GM18511 (cell line): Measurements from ENCODE around the gene ARL15.

ENCODE experiments used
- ATAC-seq: cut with Tn5 transposase; IDR thresholded peaks from one replicate; pipeline ENCODE4 v1.9.1; 2021; ENCODE audit warnings: mild to moderate bottlenecking, moderate library complexity; ENCODE audit not compliant: unreplicated experiment

Gene ARL15

GRCh38 chr5:53917826-53918225 is 392.5 kb downstream of the ARL15 start:
- no peak for ATAC-seq

- ATAC-seq: no peak
These were observed 393.3 kb downstream of the ARL15 start for GRCh38 chr5:53917095-53917494.

DNA sequence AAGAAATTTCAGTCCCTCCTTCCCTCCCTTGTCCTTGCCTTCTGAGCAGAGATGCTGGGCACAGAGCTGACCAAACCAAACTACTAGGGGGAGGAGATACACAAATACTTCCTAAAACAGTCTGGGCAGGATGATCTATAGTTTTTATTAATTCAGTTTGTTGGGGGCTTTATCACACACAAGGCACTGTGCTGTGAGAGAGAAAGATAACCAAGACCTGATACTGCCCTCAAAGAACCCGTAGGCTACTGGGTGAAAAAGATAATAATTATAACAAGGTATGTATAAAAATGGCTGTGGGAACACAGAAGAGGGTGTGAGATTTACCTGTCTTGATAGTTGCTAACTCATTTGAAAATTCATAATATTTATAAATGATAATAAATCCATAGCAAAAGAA is 395.3 kb downstream of the ARL15 start:
- ATAC-seq: no peak

- ATAC-seq: no peak
These were observed 396.4 kb downstream of the ARL15 start for GRCh38 chr5:53913941-53914340.

- no peak for ATAC-seq
These were observed 401.6 kb downstream of the ARL15 start for GRCh38 chr5:53908757-53909156.

- ATAC-seq: no peak
These were observed 402.5 kb downstream of the ARL15 start for GRCh38 chr5:53907827-53908226.

- ATAC-seq: no peak
These were observed 403.6 kb downstream of the ARL15 start for GRCh38 chr5:53906736-53907135.

DNA sequence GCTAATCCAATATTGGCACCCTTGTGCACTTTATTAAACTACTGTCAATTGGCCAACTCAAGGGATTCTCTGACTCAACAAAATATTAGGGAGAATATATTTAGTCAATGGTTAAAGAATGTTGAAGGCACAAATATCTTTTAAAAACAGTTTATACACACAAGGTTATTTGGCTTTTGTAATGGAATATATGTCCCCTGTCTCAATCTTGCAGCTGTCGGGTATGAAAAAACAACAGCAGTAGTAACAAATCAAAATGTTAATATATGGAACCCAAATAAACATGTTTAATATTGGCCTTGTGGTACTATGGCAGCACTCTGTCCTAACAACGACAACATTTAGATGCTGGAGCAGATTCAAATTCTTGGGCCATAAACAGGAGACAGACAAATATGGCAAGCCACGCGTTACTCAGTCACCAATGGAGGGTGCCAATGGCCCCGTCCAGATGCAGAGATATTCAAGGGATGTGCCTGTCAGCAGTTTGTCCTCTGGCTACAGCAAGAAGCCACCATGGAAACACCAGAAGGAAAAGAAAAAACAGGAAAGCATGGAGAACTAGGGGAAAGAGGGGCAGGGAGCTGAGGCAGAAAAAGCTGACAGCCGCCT is 408.0 kb downstream of the ARL15 start:
- no peak for ATAC-seq

DNA sequence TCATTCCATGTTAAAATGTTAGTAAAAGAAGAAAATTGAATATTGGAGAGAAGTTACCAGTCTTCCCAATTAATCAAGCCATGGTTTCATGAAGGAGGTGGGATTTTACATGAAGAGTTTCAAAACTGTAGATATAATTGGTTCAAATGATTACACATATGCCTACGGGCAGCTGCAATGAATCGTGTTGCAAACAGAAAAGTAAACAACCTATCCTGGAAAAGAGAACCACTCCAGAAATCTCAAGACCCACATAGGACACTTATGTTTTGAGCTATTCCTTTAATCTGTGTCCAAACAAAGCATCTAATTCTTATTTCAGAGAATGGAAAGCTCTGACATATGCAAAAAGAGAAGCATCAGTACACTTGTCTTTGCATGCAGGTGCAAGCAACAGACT is 409.7 kb downstream of the ARL15 start:
- ATAC-seq: no peak

GRCh38 chr5:53895091-53895683 is 415.2 kb downstream of the ARL15 start:
- no peak for ATAC-seq

DNA sequence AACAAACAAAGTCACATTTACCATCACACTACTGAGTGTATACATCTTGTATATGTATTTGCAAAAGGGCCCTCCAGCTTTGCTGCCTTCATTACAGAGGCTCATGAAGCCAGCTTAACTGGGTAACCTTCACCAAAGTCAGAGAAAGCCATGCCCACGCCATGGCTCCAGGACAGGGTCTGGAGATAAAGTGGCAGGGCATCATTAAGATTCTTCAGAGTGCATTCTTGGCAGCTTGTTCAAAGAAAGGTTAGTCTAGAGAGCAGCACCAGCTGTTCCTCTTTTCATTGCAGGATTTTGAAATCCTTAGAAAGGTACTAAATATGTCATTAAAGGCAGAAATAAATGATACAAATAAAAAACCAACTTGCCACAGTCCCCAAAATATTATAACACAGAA is 416.7 kb downstream of the ARL15 start:
- ATAC-seq: no peak

- ATAC-seq: no peak
These were observed 418.1 kb downstream of the ARL15 start for GRCh38 chr5:53892224-53892623.

- ATAC-seq: no peak
These were observed 419.2 kb downstream of the ARL15 start for GRCh38 chr5:53891159-53891558.

GRCh38 chr5:53890490-53890889 is 419.9 kb downstream of the ARL15 start:
- ATAC-seq: no peak

GRCh38 chr5:53884844-53885243 is 425.5 kb downstream of the ARL15 start:
- ATAC-seq: no peak

- ATAC-seq: no peak
These were observed 426.0 kb downstream of the ARL15 start for GRCh38 chr5:53884417-53884816.

GRCh38 chr5:53882676-53883031 is 427.7 kb downstream of the ARL15 start:
- ATAC-seq: no peak

- no peak for ATAC-seq
These were observed 428.2 kb downstream of the ARL15 start for GRCh38 chr5:53882006-53882675.

DNA sequence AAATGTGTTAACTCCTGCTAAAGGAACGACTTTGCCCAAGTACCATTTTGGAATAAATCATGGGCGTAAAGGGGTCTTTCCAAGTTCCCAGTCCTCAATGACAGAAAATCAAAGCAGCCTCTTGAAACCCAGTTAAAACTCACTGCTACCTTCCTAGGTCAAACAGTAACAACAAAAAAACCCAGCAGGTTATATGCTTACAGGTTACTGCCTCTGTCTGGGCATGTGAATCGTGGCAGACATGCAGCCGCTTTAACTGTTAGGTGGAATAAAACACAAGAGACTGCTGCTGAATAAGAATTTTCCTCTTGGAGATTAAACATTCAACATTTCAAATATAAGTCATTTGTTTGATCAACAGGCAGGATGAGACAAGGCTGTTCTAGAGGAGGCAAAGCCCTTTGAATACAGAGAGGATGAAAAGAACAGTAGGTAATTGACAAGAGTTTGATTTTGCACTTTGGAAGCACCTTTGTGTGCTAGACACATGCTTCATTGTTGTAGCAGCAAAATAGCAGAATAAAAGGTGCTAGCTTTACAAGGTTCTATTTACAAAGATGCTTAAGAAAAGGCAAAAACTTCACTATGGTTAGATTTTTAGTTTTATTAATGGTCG is 430.6 kb downstream of the ARL15 start:
- no peak for ATAC-seq

GRCh38 chr5:53878015-53878414 is 432.4 kb downstream of the ARL15 start:
- ATAC-seq: no peak

- no peak for ATAC-seq
These were observed 433.1 kb downstream of the ARL15 start for GRCh38 chr5:53877243-53877642.

DNA sequence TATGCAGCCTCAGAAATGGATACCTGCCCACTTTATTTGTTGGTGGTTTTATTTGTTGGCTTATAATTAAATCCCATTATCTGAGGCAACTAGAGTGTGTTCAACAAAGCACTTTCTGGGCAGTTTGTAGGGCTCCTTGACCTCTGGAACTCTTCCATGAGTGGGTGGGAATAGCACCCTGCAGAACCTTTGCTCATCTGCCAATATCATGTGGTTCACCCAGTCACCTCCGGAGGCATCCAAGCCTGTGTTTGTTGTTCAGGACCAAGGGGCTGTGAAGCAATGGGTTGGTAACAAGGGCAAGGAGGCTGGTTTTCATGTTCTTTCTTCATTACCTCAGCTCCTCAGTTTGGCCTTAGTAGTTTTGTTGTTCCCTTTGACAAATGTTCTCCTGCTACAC is 436.0 kb downstream of the ARL15 start:
- ATAC-seq: no peak
